ENCODE data around the gene TBC1D19.
A peak's percentile ranks its signal among the peaks of the same experiment; 100 is the strongest.

TBC1D19 gene

GRCh38 chr4:26741491-26741871, 157.6 kb downstream of the TBC1D19 start:
- Mint-ChIP-seq H3K9me3 (peaks cover 4% of the 10 kb centered on the region), H3K27ac (peak overlapping the region in 2 of 3 experiments; percentile 72 to 92), H3K36me3 (ENCODE audit: low read depth) (peaks cover 23% of the 10 kb centered on the region), H3K4me1 (peaks cover 10% of the 10 kb centered on the region), H3K4me3 (no peak overlapping the region), H3K27me3 (ENCODE audit: low read depth) (no peaks in the 10 kb centered on the region)
- TF ChIP-seq CTCF (IDR thresholded peaks at IDR 0.05; ENCODE audit: unreplicated experiment in 3 of 3) = no peak

- Mint-ChIP-seq H3K4me1 (peaks cover 4% of the 10 kb centered on the region), H3K9me3 (peaks cover 4% of the 10 kb centered on the region), H3K36me3 (ENCODE audit: low read depth) (peaks cover 28% of the 10 kb centered on the region), H3K27ac (no peak overlapping the region), H3K27me3 (ENCODE audit: low read depth) (no peaks in the 10 kb centered on the region), H3K4me3 (no peak overlapping the region)
- no peak for TF ChIP-seq CTCF (IDR thresholded peaks at IDR 0.05; ENCODE audit: unreplicated experiment in 3 of 3)
Observed at GRCh38 chr4:26746802-26747213, 162.9 kb downstream of the TBC1D19 start.

GRCh38 chr4:26748811-26749210, 164.9 kb downstream of the TBC1D19 start:
- Mint-ChIP-seq H3K9me3 (peaks cover 4% of the 10 kb centered on the region), H3K4me3 (no peak overlapping the region), H3K4me1 (peaks cover 6% of the 10 kb centered on the region), H3K27ac (no peak overlapping the region), H3K36me3 (ENCODE audit: low read depth) (peaks cover 19% of the 10 kb centered on the region), H3K27me3 (ENCODE audit: low read depth) (no peaks in the 10 kb centered on the region)
- TF ChIP-seq CTCF (IDR thresholded peaks at IDR 0.05; ENCODE audit: unreplicated experiment in 3 of 3) = no peak

DNA sequence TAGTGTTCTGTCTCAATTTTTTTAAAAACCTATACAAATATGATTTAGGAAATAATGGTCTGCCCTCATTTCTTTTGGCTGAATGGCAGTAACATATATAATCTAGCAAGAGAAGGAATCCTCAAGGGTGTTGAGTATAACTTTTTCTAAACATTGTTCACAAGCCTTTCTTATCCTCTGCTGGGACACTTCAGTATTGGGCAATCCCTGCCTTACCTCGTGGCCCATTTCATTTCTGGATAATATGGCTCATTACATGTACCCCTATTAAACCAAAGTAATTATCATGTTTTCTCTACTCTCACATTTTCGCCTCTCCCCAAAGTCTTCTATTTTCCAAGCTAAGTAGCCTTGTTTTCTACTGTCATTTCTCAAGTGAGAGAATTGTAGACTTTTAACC, 166.0 kb downstream of the TBC1D19 start:
- Mint-ChIP-seq H3K36me3 (ENCODE audit: low read depth) (peaks cover 15% of the 10 kb centered on the region), H3K9me3 (peaks cover 4% of the 10 kb centered on the region), H3K4me3 (no peak overlapping the region), H3K4me1 (peaks cover 13% of the 10 kb centered on the region), H3K27me3 (ENCODE audit: low read depth) (no peaks in the 10 kb centered on the region), H3K27ac (no peak overlapping the region)
- no peak for TF ChIP-seq CTCF (IDR thresholded peaks at IDR 0.05; ENCODE audit: unreplicated experiment in 3 of 3)

DNA sequence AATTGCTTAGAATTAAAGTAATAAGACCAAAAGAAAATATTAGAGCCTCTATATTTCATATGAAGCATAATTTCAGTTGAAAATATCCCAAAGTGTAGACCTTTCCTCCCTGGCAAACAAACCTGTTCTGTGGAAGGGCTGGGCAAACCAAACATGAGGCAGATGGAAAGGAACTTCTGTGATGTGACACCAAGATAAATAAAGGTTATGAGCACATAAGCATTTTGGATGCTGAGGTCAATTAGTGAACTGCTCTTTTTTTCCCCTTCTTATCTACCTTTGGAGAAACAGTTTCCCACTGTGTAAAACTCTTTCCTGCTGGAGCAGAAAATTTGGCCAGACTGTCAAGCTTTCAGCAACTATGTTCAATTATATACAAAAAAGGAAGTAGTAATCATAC, 167.1 kb downstream of the TBC1D19 start:
- Mint-ChIP-seq H3K27me3 (ENCODE audit: low read depth) (no peaks in the 10 kb centered on the region), H3K9me3 (peaks cover 4% of the 10 kb centered on the region), H3K4me1 (peaks cover 13% of the 10 kb centered on the region), H3K36me3 (ENCODE audit: low read depth) (peaks cover 15% of the 10 kb centered on the region), H3K27ac (no peak overlapping the region), H3K4me3 (no peak overlapping the region)
- no peak for TF ChIP-seq CTCF (IDR thresholded peaks at IDR 0.05; ENCODE audit: unreplicated experiment in 3 of 3)

DNA sequence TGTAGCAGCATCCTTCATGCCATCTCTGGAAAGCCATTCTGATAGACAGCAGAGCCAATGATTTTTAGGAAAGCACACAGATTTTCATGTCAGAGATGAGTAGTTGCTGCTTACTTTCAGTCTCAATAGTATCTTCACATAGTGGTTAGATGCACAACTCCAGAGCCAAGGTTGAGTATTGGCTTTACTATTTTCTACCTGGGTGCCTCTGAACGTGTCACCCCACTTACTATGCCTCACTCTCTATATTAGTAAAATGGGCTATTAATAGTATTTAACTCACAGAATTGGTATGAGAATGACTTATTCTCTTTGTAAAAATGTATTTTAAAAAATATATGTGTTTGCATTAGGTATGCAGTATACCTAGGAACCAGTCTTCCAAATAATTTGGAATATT, 168.0 kb downstream of the TBC1D19 start:
- no peak for TF ChIP-seq CTCF (IDR thresholded peaks at IDR 0.05; ENCODE audit: unreplicated experiment in 3 of 3)
- Mint-ChIP-seq H3K9me3 (no peaks in the 10 kb centered on the region), H3K4me1 (peaks cover 13% of the 10 kb centered on the region), H3K36me3 (ENCODE audit: low read depth) (peaks cover 10% of the 10 kb centered on the region), H3K4me3 (no peak overlapping the region), H3K27ac (no peak overlapping the region), H3K27me3 (ENCODE audit: low read depth) (no peaks in the 10 kb centered on the region)
